HepG2 (cell line): ENCODE measurements around the gene PRKAG3. TPM values are rescaled to one million over a fixed set of nuclear protein-coding genes. Genes with fewer than 3 reads are reported as not detected.

ENCODE experiments used
- BRCA1 ChIP-seq: sonication (generic); formaldehyde crosslinking; IDR thresholded peaks from 2 replicates; pipeline ENCODE4 v1.4.0; 2020; ENCODE audit warnings: missing genetic modification reagents
- FOSL2 ChIP-seq: sonication (generic); formaldehyde crosslinking; IDR thresholded peaks from 2 replicates; pipeline ENCODE4 v1.4.0; 2020; ENCODE audit warnings: missing genetic modification reagents
- PLRG1 ChIP-seq: fragments of 450-650 bp; conservative IDR thresholded peaks from 2 replicates; pipeline ENCODE4 v1.6.1; 2016
- TCF12 ChIP-seq, 2 experiments: fragments of 450-650 bp in 1 of 2; sonication (generic) in 1 of 2; formaldehyde crosslinking in 1 of 2; IDR thresholded peaks; 2 replicates each; pipeline versions ENCODE4 v1.6.1 to v1.8.0; 2017 to 2022; ENCODE audit warnings: antibody characterized with exemption in 1 of 2, mild to moderate bottlenecking in 1 of 2, missing genetic modification reagents in 1 of 2, moderate library complexity in 1 of 2
- TFAP4 ChIP-seq: sonication (generic); IDR thresholded peaks from 2 replicates; pipeline ENCODE4 v1.6.1; 2016; ENCODE audit warnings: low read depth, borderline replicate concordance
- UBTF ChIP-seq: sonication (generic); formaldehyde crosslinking; IDR thresholded peaks from 2 replicates; pipeline ENCODE4 v1.4.0; 2020; ENCODE audit warnings: mild to moderate bottlenecking, missing genetic modification reagents
- YY1 ChIP-seq: IDR thresholded peaks from 2 replicates; pipeline ENCODE4 v1.6.1; 2011; ENCODE audit warnings: low read length, low read depth, moderate library complexity, mild to moderate bottlenecking; ENCODE audit not compliant: insufficient read depth, insufficient replicate concordance
- ZNF124 ChIP-seq: sonication (generic); formaldehyde crosslinking; IDR thresholded peaks from 2 replicates; pipeline ENCODE4 v1.4.0; 2020; ENCODE audit warnings: missing genetic modification reagents
- ZNF207 ChIP-seq: fragments of 450-650 bp; IDR thresholded peaks from 2 replicates; pipeline ENCODE4 v1.6.1; 2016; ENCODE audit warnings: antibody characterized with exemption, borderline replicate concordance
- ZNF430 ChIP-seq: sonication (generic); formaldehyde crosslinking; IDR thresholded peaks from 2 replicates; pipeline ENCODE4 v1.9.0; 2021; ENCODE audit warnings: mild to moderate bottlenecking, missing genetic modification reagents
- ZNF567 ChIP-seq: sonication (generic); formaldehyde crosslinking; IDR thresholded peaks from 2 replicates; pipeline ENCODE4 v1.8.1; 2023; ENCODE audit warnings: mild to moderate bottlenecking, missing genetic modification reagents, borderline replicate concordance
- ZNF777 ChIP-seq: sonication (generic); formaldehyde crosslinking; IDR thresholded peaks from 2 replicates; pipeline ENCODE4 v1.4.0; 2020; ENCODE audit warnings: missing genetic modification reagents
- ZSCAN5A ChIP-seq: sonication (generic); formaldehyde crosslinking; IDR thresholded peaks from 2 replicates; pipeline ENCODE4 v1.8.0; 2022; ENCODE audit warnings: mild to moderate bottlenecking, missing genetic modification reagents, borderline replicate concordance
- polyA plus RNA-seq, 8 experiments: library from polyadenylated mRNA; depleted of rRNA in 3 of 8; stranded (reverse) in 7 of 8; unstranded in 1 of 8; fragments of >200 nt; fragmentation: Illumina TruSeq in 4 of 8; extraction: Trizol in 4 of 8; gene quantifications; 2 replicates each; pipeline versions ENCODE4 v1.2.1 to v1.2.3, GENCODE V29; 2011 to 2016; ENCODE audit warnings: low read depth in 4 of 8, missing spikeins in 1 of 8, mixed read lengths in 1 of 8; ENCODE audit not compliant: insufficient read depth in 1 of 8
- total RNA-seq, 5 experiments: library from RNA; depleted of rRNA; stranded (reverse); fragments of >200 nt; fragmentation: Illumina TruSeq; extraction: Trizol; gene quantifications; 2 replicates each; pipeline ENCODE4 v1.2.3, GENCODE V29; 2016; ENCODE audit warnings: low read depth in 1 of 5
- TF ChIP-seq, protein P1 (sequence below): sonication (generic); formaldehyde crosslinking; IDR thresholded peaks from 2 replicates; pipeline ENCODE4 v1.4.0; 2020; ENCODE audit warnings: missing genetic modification reagents
- TF ChIP-seq, protein P2 (sequence below): sonication (generic); formaldehyde crosslinking; IDR thresholded peaks from 2 replicates; pipeline ENCODE4 v1.4.0; 2020; ENCODE audit warnings: mild to moderate bottlenecking, missing genetic modification reagents

PRKAG3 gene
- total and polyA plus RNA-seq, 2 of the 13 experiments (the other 11 are each of a cell fraction or from before 2014, with no cell fraction given): not detected

GRCh38 chr2:218860950-218861381, 29.4 kb upstream of the PRKAG3 start (continued):
- TF ChIP-seq BRCA1 (CRISPR knock-in tag) (no peak), FOSL2 (CRISPR knock-in tag) (no peak), ZNF430 (no peak), TFAP4 (no peak), ZNF207 (no peak), ZNF567 (CRISPR knock-in tag) (no peak), ZNF124 (CRISPR knock-in tag) (no peak), TCF12 (IDR thresholded peaks at IDR 0.05) (no peak), TCF12 (CRISPR knock-in tag; IDR thresholded peaks at IDR 0.05) (no peak), ZNF777 (no peak), YY1 (no peak), PLRG1 (no peak), UBTF (CRISPR knock-in tag) (peak; percentile 29; the same call in 1 of the 2 replicates), ZSCAN5A (CRISPR knock-in tag) (no peak)
- TF ChIP-seq, protein P1, sequence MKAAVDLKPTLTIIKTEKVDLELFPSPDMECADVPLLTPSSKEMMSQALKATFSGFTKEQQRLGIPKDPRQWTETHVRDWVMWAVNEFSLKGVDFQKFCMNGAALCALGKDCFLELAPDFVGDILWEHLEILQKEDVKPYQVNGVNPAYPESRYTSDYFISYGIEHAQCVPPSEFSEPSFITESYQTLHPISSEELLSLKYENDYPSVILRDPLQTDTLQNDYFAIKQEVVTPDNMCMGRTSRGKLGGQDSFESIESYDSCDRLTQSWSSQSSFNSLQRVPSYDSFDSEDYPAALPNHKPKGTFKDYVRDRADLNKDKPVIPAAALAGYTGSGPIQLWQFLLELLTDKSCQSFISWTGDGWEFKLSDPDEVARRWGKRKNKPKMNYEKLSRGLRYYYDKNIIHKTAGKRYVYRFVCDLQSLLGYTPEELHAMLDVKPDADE (CRISPR knock-in tag): no peak
- TF ChIP-seq, protein P2, sequence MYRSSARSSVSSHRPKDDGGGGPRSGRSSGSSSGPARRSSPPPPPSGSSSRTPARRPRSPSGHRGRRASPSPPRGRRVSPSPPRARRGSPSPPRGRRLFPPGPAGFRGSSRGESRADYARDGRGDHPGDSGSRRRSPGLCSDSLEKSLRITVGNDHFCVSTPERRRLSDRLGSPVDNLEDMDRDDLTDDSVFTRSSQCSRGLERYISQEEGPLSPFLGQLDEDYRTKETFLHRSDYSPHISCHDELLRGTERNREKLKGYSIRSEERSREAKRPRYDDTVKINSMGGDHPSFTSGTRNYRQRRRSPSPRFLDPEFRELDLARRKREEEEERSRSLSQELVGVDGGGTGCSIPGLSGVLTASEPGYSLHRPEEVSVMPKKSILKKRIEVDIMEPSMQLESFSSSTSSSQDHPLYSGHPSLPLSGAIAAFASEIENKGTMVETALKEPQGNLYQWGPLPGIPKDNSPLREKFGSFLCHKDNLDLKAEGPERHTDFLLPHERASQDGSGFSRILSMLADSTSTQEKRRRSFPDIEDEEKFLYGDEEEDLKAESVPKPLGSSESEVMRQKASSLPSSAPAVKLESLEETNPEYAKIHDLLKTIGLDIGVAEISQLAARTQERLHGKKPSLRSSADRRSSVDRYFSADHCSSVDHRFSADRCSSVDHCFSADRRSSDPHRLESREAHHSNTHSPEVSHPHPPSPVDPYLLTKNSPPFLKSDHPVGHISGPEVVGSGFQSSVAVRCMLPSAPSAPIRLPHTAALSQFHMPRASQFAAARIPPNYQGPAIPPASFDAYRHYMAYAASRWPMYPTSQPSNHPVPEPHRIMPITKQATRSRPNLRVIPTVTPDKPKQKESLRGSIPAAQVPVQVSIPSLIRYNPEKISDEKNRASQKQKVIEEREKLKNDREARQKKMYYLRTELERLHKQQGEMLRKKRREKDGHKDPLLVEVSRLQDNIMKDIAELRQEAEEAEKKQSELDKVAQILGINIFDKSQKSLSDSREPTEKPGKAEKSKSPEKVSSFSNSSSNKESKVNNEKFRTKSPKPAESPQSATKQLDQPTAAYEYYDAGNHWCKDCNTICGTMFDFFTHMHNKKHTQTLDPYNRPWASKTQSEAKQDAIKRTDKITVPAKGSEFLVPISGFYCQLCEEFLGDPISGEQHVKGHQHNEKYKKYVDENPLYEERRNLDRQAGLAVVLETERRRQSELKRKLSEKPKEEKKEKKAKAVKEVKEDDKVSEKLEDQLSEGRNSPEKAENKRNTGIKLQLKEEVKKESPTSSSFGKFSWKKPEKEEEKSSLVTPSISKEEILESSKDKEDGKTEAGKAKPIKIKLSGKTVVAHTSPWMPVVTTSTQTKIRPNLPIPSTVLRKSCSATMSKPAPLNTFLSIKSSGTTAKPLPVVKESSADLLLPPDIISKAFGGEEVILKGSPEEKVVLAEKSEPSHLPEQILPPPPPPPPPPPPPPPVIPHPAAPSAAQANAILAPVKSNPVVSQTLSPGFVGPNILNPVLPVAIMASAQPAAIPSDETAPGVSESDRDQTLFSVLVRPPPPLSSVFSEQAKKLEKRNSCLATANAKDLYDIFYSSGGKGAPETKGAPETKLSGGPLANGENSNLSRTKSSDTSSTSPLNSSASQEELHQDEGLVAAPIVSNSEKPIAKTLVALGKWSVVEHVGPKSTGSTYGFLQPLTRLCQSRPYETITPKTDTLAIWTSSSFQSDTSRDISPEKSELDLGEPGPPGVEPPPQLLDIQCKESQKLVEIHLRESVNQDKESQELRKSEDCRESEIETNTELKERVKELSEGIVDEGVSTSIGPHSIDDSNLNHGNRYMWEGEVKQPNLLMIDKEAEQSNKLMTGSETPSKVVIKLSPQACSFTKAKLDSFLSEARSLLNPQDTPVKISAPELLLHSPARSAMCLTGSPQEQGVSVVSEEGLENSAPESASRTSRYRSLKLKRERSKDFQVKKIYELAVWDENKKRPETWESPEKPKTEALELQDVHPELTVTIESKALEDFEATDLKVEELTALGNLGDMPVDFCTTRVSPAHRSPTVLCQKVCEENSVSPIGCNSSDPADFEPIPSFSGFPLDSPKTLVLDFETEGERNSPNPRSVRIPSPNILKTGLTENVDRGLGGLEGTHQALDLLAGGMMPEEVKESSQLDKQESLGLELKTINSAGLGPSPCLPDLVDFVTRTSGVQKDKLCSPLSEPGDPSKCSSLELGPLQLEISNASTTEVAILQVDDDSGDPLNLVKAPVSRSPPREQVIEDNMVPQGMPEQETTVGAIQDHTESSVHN (CRISPR knock-in tag): no peak
